Measurements from ENCODE around the gene PIK3AP1. TPM values are rescaled to one million over a fixed set of nuclear protein-coding genes. Genes with fewer than 3 reads are reported as not detected.

PIK3AP1 gene
- total RNA-seq, 1 experiment from 2014 or later = 3.7 TPM

DNA sequence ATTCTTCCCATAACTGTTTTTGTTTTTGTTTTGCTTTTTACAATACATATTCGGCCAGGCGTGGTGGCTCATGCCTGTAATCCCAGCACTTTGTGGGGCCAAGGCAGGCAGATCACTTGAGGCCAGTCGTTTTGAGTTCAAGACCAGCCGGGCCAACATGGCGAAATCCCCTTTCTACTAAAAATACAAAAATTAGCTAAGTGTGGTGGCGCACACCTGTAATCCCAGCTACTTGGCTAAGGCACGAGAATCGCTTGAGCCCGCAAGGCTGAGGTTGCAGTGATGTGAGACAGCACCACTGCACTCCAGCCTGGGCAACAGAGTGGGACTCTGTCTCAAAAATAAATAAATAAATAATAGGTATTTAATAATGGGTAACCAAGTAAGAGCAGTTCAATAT is 135.8 kb downstream of the PIK3AP1 start:
- H3K4me1 ChIP-seq (ENCODE audit: insufficient read depth, low read length) = peaks cover 19% of the 10 kb centered on the region; the same call in 1 of the 2 replicates
- intact Hi-C loops (cut with micrococcal nuclease) = no loop called here
- peak overlapping the region; percentile 92 for H3K4me2 ChIP-seq (ENCODE audit: low read length)
- POLR2A ChIA-PET (ENCODE audit: unreplicated experiment) = no interaction called here
- ATAC-seq (no peak), DNase-seq (no peak)
- CTCF ChIA-PET = no interaction called here
- peaks cover 71% of the 10 kb centered on the region for H3K79me2 ChIP-seq (ENCODE audit: low read length)
- H3K9me3 ChIP-seq (ENCODE audit: low read length) = no peaks in the 10 kb centered on the region
- H3K27me3 ChIP-seq (ENCODE audit: low read length) = no peaks in the 10 kb centered on the region
- H2AFZ ChIP-seq (ENCODE audit: low read length) = no peak overlapping the region
- H3F3A ChIP-seq (ENCODE audit: low read length, unreplicated experiment) = no peaks in the 10 kb centered on the region
- no peak overlapping the region for H3K27ac ChIP-seq (ENCODE audit: low read length)
- TF ChIP-seq, protein P1, sequence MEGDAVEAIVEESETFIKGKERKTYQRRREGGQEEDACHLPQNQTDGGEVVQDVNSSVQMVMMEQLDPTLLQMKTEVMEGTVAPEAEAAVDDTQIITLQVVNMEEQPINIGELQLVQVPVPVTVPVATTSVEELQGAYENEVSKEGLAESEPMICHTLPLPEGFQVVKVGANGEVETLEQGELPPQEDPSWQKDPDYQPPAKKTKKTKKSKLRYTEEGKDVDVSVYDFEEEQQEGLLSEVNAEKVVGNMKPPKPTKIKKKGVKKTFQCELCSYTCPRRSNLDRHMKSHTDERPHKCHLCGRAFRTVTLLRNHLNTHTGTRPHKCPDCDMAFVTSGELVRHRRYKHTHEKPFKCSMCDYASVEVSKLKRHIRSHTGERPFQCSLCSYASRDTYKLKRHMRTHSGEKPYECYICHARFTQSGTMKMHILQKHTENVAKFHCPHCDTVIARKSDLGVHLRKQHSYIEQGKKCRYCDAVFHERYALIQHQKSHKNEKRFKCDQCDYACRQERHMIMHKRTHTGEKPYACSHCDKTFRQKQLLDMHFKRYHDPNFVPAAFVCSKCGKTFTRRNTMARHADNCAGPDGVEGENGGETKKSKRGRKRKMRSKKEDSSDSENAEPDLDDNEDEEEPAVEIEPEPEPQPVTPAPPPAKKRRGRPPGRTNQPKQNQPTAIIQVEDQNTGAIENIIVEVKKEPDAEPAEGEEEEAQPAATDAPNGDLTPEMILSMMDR (conservative IDR thresholded peaks at IDR 0.05; ENCODE audit: low read depth, low read length) = no peak
- TF ChIP-seq EZH2phosphoT487 (IDR thresholded peaks at IDR 0.05; ENCODE audit: borderline replicate concordance, low read length) (no peak), EZH2 (IDR thresholded peaks at IDR 0.05; ENCODE audit: low read length, unreplicated experiment) (no peak)
- peaks cover 41% of the 10 kb centered on the region for H4K20me1 ChIP-seq (ENCODE audit: low read length)
- no peak overlapping the region for H3K9ac ChIP-seq (ENCODE audit: low read length)
- no peaks in the 10 kb centered on the region for H3K9me2 ChIP-seq (replicated peaks; ENCODE audit: low read length)
- H3K36me3 ChIP-seq (ENCODE audit: low read depth, low read length) = no peaks in the 10 kb centered on the region
- BruUV-seq (replicated peaks) = no TSS peak
- H3K4me3 ChIP-seq (ENCODE audit: low read length) = no peak overlapping the region; the same call in 1 of the 2 replicates

DNA sequence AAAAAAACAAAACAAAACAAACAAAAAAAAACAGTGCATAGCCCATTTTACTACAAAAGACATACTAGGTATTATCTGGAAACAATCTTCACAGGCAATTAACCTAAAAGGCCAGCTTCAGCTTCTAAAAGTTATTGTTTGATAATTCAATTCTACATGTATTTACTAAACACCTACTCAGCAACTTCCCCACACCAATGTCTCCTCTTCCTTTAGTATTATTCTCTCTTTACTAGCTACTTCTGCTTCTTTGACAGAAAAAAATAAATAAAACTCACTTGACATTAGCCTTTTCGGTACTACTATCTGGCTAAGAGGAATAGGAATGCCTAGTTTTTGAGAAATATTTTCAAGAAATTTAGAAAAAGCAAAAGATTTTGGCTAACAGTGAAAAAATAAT is 136.3 kb downstream of the PIK3AP1 start:
- Histone ChIP-seq H4K20me1 (ENCODE audit: low read length) (peaks cover 41% of the 10 kb centered on the region), H3K4me3 (ENCODE audit: low read length) (no peak overlapping the region), H3K27ac (ENCODE audit: low read length) (no peak overlapping the region), H3K4me2 (ENCODE audit: low read length) (peak overlapping the region; percentile 92; the same call in 1 of the 2 replicates), H3K9ac (ENCODE audit: low read length) (no peak overlapping the region), H3K27me3 (ENCODE audit: low read length) (no peaks in the 10 kb centered on the region), H3K36me3 (ENCODE audit: low read depth, low read length) (no peaks in the 10 kb centered on the region), H3K4me1 (ENCODE audit: insufficient read depth, low read length) (peaks cover 19% of the 10 kb centered on the region; the same call in 1 of the 2 replicates), H3K9me3 (ENCODE audit: low read length) (no peaks in the 10 kb centered on the region), H2AFZ (ENCODE audit: low read length) (no peak overlapping the region), H3F3A (ENCODE audit: low read length, unreplicated experiment) (no peaks in the 10 kb centered on the region), H3K79me2 (ENCODE audit: low read length) (peaks cover 76% of the 10 kb centered on the region), H3K9me2 (replicated peaks; ENCODE audit: low read length) (no peaks in the 10 kb centered on the region)
- ChIA-PET CTCF (no interaction called here), POLR2A (ENCODE audit: unreplicated experiment) (no interaction called here)
- no peak for DNase-seq
- intact Hi-C loops (cut with micrococcal nuclease) = no loop called here
- ATAC-seq = no peak
- no peak for TF ChIP-seq EZH2 (IDR thresholded peaks at IDR 0.05; ENCODE audit: low read length, unreplicated experiment)
- TF ChIP-seq, protein P1 (conservative IDR thresholded peaks at IDR 0.05; ENCODE audit: low read depth, low read length) = no peak
- no peak for TF ChIP-seq EZH2phosphoT487 (IDR thresholded peaks at IDR 0.05; ENCODE audit: borderline replicate concordance, low read length)
- no TSS peak for BruUV-seq (replicated peaks)

DNA sequence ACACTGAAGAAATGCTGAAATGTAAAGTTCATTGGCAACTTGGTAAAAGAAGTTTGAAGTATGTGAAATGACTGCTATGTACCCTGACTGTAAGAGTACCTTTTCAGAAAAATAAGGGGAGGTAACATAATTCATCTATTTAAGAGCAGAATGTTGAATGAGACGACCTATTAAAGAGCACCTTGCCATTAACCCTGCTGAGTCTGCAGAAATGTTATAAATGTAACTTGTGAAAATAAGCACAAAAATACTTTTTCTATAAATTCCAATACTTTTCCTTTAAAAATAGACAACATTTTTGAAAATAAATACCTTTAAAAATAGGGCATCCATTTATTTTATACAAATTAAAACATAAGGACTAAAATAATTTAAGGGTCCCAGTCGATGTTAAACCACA is 141.2 kb downstream of the PIK3AP1 start:
- no peak for DNase-seq
- CTCF ChIA-PET = no interaction called here

More for the DNA sequence above, 141.2 kb downstream of the PIK3AP1 start:
- Histone ChIP-seq H3K36me3 (ENCODE audit: low read depth, low read length) (no peaks in the 10 kb centered on the region), H3F3A (ENCODE audit: low read length, unreplicated experiment) (no peaks in the 10 kb centered on the region), H3K9me3 (ENCODE audit: low read length) (no peaks in the 10 kb centered on the region), H3K4me3 (ENCODE audit: low read length) (no peak overlapping the region), H3K27ac (ENCODE audit: low read length) (no peak overlapping the region), H3K9me2 (replicated peaks; ENCODE audit: low read length) (no peaks in the 10 kb centered on the region), H3K79me2 (ENCODE audit: low read length) (peaks cover 98% of the 10 kb centered on the region), H3K9ac (ENCODE audit: low read length) (no peak overlapping the region), H3K4me1 (ENCODE audit: insufficient read depth, low read length) (peaks cover 16% of the 10 kb centered on the region), H4K20me1 (ENCODE audit: low read length) (peaks cover 51% of the 10 kb centered on the region), H3K27me3 (ENCODE audit: low read length) (no peaks in the 10 kb centered on the region), H2AFZ (ENCODE audit: low read length) (no peak overlapping the region), H3K4me2 (ENCODE audit: low read length) (no peak overlapping the region)
- TF ChIP-seq, protein P1 (conservative IDR thresholded peaks at IDR 0.05; ENCODE audit: low read depth, low read length) = no peak
- TF ChIP-seq EZH2phosphoT487 (IDR thresholded peaks at IDR 0.05; ENCODE audit: borderline replicate concordance, low read length) (no peak), EZH2 (IDR thresholded peaks at IDR 0.05; ENCODE audit: low read length, unreplicated experiment) (no peak)
- ATAC-seq = no peak
- POLR2A ChIA-PET (ENCODE audit: unreplicated experiment) = no interaction called here
- no TSS peak for BruUV-seq (replicated peaks)
- intact Hi-C loops (cut with micrococcal nuclease) = no loop called here

Data from PC-3 (cell line).